ENCODE results near the gene FMO2. TPM values are rescaled to one million over a fixed set of nuclear protein-coding genes. Genes with fewer than 3 reads are reported as not detected.

The FMO2 gene
- total and polyA plus RNA-seq, 2 of the 8 experiments (the other 6 are each of a cell fraction or from before 2014, with no cell fraction given): not detected

GRCh38 chr1:171158551-171158950, 26.5 kb upstream of the FMO2 start:
- no peak overlapping the region for H2AK5ac ChIP-seq (ENCODE audit: low read depth, low read length)
- DNase-seq (ENCODE audit: low read depth in 1 of 2, low spot score in 2 of 2) (no peak), FAIRE-seq (no peak)
- no peak overlapping the region for H2BK12ac ChIP-seq (ENCODE audit: low read depth, low read length)
- no peak overlapping the region for H3K27ac ChIP-seq (ENCODE audit: low read depth, low read length)
- peaks cover 4 to 5% of the 10 kb centered on the region in 2 experiments; a peak in 1 of 4 replicates for H3K9me3 ChIP-seq (ENCODE audit: insufficient read depth in 2 of 2, low read depth in 1 of 2, low read length in 1 of 2)
- ChIA-PET CTCF (ENCODE audit: partially characterized antibody) (interaction anchor here (0.5 to 1.4 kb wide), 5 partner anchors 14 to 302 kb away, joined by 3 read pairs; no protein-coding TSS in a partner anchor), POLR2A (ENCODE audit: partially characterized antibody) (no interaction called here)
- no peak overlapping the region for H3K23ac ChIP-seq (ENCODE audit: insufficient read length)
- H3K4me1 ChIP-seq (replicated peaks in 1 of 4; ENCODE audit: control insufficient read depth in 3 of 4, insufficient read depth in 4 of 4, low read length in 3 of 4): peaks cover 0 to 2% (median 0%) of the 10 kb centered on the region in 4 experiments; a peak in 1 of 7 replicates
- H3K4me2 ChIP-seq (ENCODE audit: insufficient read depth in 1 of 2, low read depth in 2 of 2, low read length in 2 of 2): no peak overlapping the region
- no peaks in the 10 kb centered on the region for H3K79me1 ChIP-seq (ENCODE audit: low read depth, low read length)
- H4K5ac ChIP-seq (ENCODE audit: insufficient read length, low read depth, low read length): no peak overlapping the region
- no peak overlapping the region for H2BK5ac ChIP-seq (ENCODE audit: low read depth, low read length)
- H4K20me1 ChIP-seq (replicated peaks in 1 of 2; ENCODE audit: control insufficient read depth in 1 of 2, insufficient read depth in 2 of 2, low read length in 2 of 2): no peaks in the 10 kb centered on the region
- no peak overlapping the region for H3K9ac ChIP-seq (replicated peaks in 1 of 4; ENCODE audit: extremely low read depth in 1 of 4, low read depth in 3 of 4, low read length in 3 of 4)
- no peak overlapping the region for H3K14ac ChIP-seq (ENCODE audit: insufficient read length)
- H3K18ac ChIP-seq (ENCODE audit: extremely low read depth, low read length): no peak overlapping the region
- H3K4me3 ChIP-seq (ENCODE audit: extremely low read depth in 1 of 4, insufficient read depth in 2 of 4, low read depth in 3 of 4, low read length in 4 of 4): no peak overlapping the region
- no peaks in the 10 kb centered on the region for H3K79me2 ChIP-seq (ENCODE audit: control insufficient read depth in 1 of 2, insufficient read depth in 2 of 2, low read length in 2 of 2)
- no peaks in the 10 kb centered on the region for H3K27me3 ChIP-seq (replicated peaks in 1 of 4; ENCODE audit: control insufficient read depth in 3 of 4, extremely low read depth in 1 of 4, insufficient read depth in 3 of 4, low read length in 3 of 4)
- no peak overlapping the region for H2BK15ac ChIP-seq (ENCODE audit: low read length)
- H3K36me3 ChIP-seq (ENCODE audit: control insufficient read depth in 2 of 4, insufficient read depth in 4 of 4, low read length in 3 of 4): no peaks in the 10 kb centered on the region; a peak in 1 of 8 replicates
- H2AFZ ChIP-seq (ENCODE audit: low read length): no peak overlapping the region
- no peak overlapping the region for H2BK20ac ChIP-seq (ENCODE audit: low read length)
- no peak overlapping the region for H2BK120ac ChIP-seq (replicated peaks; ENCODE audit: low read depth, low read length)
- no peak overlapping the region for H3K56ac ChIP-seq (replicated peaks; ENCODE audit: insufficient read length, low read depth, low read length)
- 86% methylated on average over 3 of the region's 3 CpGs; no CpG with 5 or more reads in 1 of the 2 experiments for whole genome bisulfite sequencing, 2 experiments (ENCODE audit: extremely low coverage in 1 of 2, insufficient coverage in 1 of 2, insufficient read length in 1 of 2, insufficient replicate concordance in 2 of 2, low coverage in 1 of 2, low lambda C conversion rate in 2 of 2, missing lambda C conversion rate in 1 of 2)
- no peak overlapping the region for H4K8ac ChIP-seq (ENCODE audit: extremely low read depth, insufficient read depth, low read length)
- no peaks in the 10 kb centered on the region for H3K23me2 ChIP-seq (ENCODE audit: low read depth, low read length)
- H3K4ac ChIP-seq (replicated peaks; ENCODE audit: insufficient read length, low read depth, low read length): no peak overlapping the region
- no peak overlapping the region for H4K91ac ChIP-seq (replicated peaks; ENCODE audit: insufficient read length, low read length)
- no peak for TF ChIP-seq BRCA1 (IDR thresholded peaks at IDR 0.05; ENCODE audit: low read depth, low read length)
- TF ChIP-seq POLR2A (IDR thresholded peaks at IDR 0.05; ENCODE audit: control extremely low read depth in 1 of 2, low read depth in 2 of 2, low read length in 2 of 2): no peak
- TF ChIP-seq PHF8 (conservative IDR thresholded peaks at IDR 0.05; ENCODE audit: low read depth, low read length): no peak
- no peak for TF ChIP-seq FOSL1 (IDR thresholded peaks at IDR 0.05; ENCODE audit: insufficient read depth, low read depth, low read length)
- no peak for TF ChIP-seq CBX8 (IDR thresholded peaks at IDR 0.05; ENCODE audit: borderline replicate concordance, low read depth, low read length)
- TF ChIP-seq CHD2 (IDR thresholded peaks at IDR 0.05; ENCODE audit: low read length): no peak
- no peak for TF ChIP-seq SP1 (IDR thresholded peaks at IDR 0.05; ENCODE audit: low read depth, low read length)
- no peak for TF ChIP-seq JUND (IDR thresholded peaks at IDR 0.05; ENCODE audit: low read length)
- TF ChIP-seq, protein P1, sequence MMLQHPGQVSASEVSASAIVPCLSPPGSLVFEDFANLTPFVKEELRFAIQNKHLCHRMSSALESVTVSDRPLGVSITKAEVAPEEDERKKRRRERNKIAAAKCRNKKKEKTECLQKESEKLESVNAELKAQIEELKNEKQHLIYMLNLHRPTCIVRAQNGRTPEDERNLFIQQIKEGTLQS (IDR thresholded peaks at IDR 0.05; ENCODE audit: insufficient read depth, low read depth, low read length): no peak
- TF ChIP-seq MAFK (IDR thresholded peaks at IDR 0.05; ENCODE audit: low read depth, low read length): no peak
- TF ChIP-seq KDM1A (IDR thresholded peaks at IDR 0.05; ENCODE audit: borderline replicate concordance, low read length): no peak
- no peak for TF ChIP-seq NRF1 (IDR thresholded peaks at IDR 0.05; ENCODE audit: low read depth, low read length)
- TF ChIP-seq SAP30 (IDR thresholded peaks at IDR 0.05; ENCODE audit: insufficient read depth, insufficient replicate concordance, low read length): no peak
- TF ChIP-seq SIX5 (IDR thresholded peaks at IDR 0.05; ENCODE audit: low read depth, low read length): no peak
- TF ChIP-seq YY1 (IDR thresholded peaks at IDR 0.05; ENCODE audit: low read depth, low read length): no peak
- no peak for TF ChIP-seq TEAD4 (IDR thresholded peaks at IDR 0.05; ENCODE audit: low read depth, low read length)

Measured in H1 (cell line).